PC-3 (cell line): ENCODE data around the gene PLPPR2.
"Not testable (repeated sequence)": the region's sequence is repeated elsewhere in the genome, so short reads cannot be mapped to it uniquely, and the experiment has no call there.

Source experiments
- EZH2 ChIP-seq: fragments of 300-600 bp; sonication (generic); IDR thresholded peaks from one replicate; pipeline ENCODE4 v1.6.1; 2017; ENCODE audit warnings: antibody characterized with exemption, mild to moderate bottlenecking, low read length; ENCODE audit not compliant: unreplicated experiment
- TF ChIP-seq, protein P1 (sequence below): fragments of 300-600 bp; sonication (generic); conservative IDR thresholded peaks from 2 replicates; pipeline ENCODE4 v1.5.1; 2017; ENCODE audit warnings: antibody characterized with exemption, low read depth, mild to moderate bottlenecking, low read length

DNA sequence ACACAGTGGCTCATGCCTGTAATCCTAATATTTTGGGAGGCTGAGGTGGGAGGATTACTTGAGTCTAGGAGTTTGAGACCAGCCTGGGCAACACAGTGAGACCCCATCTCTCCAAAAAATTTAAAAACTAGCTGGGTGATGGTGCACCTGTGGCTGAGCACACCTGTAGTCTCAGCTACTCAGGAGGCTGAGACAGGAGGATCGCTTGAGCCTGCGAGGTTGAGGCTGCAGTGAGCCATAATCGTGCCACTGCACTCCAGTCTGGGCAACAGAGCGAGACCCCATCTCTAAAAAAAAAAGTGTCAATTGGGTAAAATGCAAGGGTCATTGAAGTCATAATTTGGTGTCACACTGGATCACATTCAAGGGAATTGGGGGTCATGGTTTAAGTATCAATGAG is 1.1 kb upstream of the PLPPR2 start:
- TF ChIP-seq, protein P1, sequence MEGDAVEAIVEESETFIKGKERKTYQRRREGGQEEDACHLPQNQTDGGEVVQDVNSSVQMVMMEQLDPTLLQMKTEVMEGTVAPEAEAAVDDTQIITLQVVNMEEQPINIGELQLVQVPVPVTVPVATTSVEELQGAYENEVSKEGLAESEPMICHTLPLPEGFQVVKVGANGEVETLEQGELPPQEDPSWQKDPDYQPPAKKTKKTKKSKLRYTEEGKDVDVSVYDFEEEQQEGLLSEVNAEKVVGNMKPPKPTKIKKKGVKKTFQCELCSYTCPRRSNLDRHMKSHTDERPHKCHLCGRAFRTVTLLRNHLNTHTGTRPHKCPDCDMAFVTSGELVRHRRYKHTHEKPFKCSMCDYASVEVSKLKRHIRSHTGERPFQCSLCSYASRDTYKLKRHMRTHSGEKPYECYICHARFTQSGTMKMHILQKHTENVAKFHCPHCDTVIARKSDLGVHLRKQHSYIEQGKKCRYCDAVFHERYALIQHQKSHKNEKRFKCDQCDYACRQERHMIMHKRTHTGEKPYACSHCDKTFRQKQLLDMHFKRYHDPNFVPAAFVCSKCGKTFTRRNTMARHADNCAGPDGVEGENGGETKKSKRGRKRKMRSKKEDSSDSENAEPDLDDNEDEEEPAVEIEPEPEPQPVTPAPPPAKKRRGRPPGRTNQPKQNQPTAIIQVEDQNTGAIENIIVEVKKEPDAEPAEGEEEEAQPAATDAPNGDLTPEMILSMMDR = not testable (repeated sequence)
- TF ChIP-seq EZH2 = not testable (repeated sequence)
